GM12878 (cell line): ENCODE data around the gene TMEM212. TPM values are rescaled to one million over a fixed set of nuclear protein-coding genes. Genes with fewer than 3 reads are reported as not detected.
"Not testable (repeated sequence)": the region's sequence is repeated elsewhere in the genome, so short reads cannot be mapped to it uniquely, and the experiment has no call there.

ENCODE experiments used
- ATAC-seq: fragments of 200-7000 bp; cut with Tn5 transposase; 3 replicates; pipeline ENCODE4 v1.9.1; 2020; ENCODE audit warnings: mild to moderate bottlenecking, moderate library complexity
- BruUV-seq: library from RNA; stranded (reverse); fragments of 400-500 nt; replicated peaks from 2 replicates; lab custom pipeline; 2021; lab: Mats Ljungman, UMichigan
- CTCF ChIA-PET: fragments of 300-600 bp; sonication (Branson Sonifier 250); formaldehyde crosslinking; extraction: SDS; loops from one replicate; lab custom pipeline; 2021; ENCODE audit warnings: inconsistent platforms; lab: Yijun Ruan, JAX
- POLR2A ChIA-PET: fragments of 350-600 bp; formaldehyde crosslinking; extraction: SDS; loops from one replicate; lab custom pipeline; 2021; ENCODE audit warnings: inconsistent platforms; lab: Charles Lee
- RAD21 ChIA-PET: fragments of 300-600 bp; sonication (Branson Sonifier 250); formaldehyde crosslinking; loops from one replicate; lab custom pipeline; 2023; ENCODE audit warnings: antibody characterized with exemption; ENCODE audit not compliant: unreplicated experiment; lab: Charles Lee
- SMC1A ChIA-PET: fragments of 300-600 bp; sonication (Branson Sonifier 250); formaldehyde crosslinking; loops from one replicate; lab custom pipeline; 2023; ENCODE audit not compliant: unreplicated experiment, uncharacterized antibody; lab: Charles Lee
- DNase-seq: peaks from one replicate; pipeline ENCODE4 v3.0.0-alpha.2; 2011; ENCODE audit warnings: low read depth, low spot score
- FAIRE-seq: peaks from 3 replicates; lab custom pipeline; 2011; peaks lifted over from hg19 to GRCh38; lab: Jason Lieb, UNC
- H2AFZ ChIP-seq: 2 replicates; pipeline ENCODE4 v1.6.0; 2011; ENCODE audit warnings: low read depth, low read length, control low read depth; ENCODE audit not compliant: control insufficient read depth
- H3K27ac ChIP-seq: 2 replicates; pipeline ENCODE4 v1.5.1; 2011; ENCODE audit warnings: control low read depth; ENCODE audit not compliant: control insufficient read depth, insufficient read depth
- H3K27me3 ChIP-seq, 2 experiments: replicated peaks in 1 of 2; 2 replicates each; pipeline versions ENCODE4 v1.6.0 to v1.6.1; 2011; ENCODE audit warnings: low read length in 1 of 2; ENCODE audit not compliant: control insufficient read depth in 2 of 2, insufficient read depth in 2 of 2
- H3K36me3 ChIP-seq, 2 experiments: 2 replicates each; pipeline ENCODE4 v1.5.1; 2011; ENCODE audit warnings: low read length in 1 of 2; ENCODE audit not compliant: control insufficient read depth in 2 of 2, insufficient read depth in 2 of 2
- H3K4me1 ChIP-seq: 2 replicates; pipeline ENCODE4 v1.6.1; 2011; ENCODE audit warnings: mild to moderate bottlenecking, low read length, moderate library complexity, mixed read lengths; ENCODE audit not compliant: control insufficient read depth, insufficient read depth
- H3K4me2 ChIP-seq: 2 replicates; pipeline ENCODE4 v1.6.0; 2011; ENCODE audit warnings: control low read depth; ENCODE audit not compliant: control insufficient read depth, insufficient read depth
- H3K4me3 ChIP-seq: fragments of 200-600 bp; sonication (generic); 2 replicates; pipeline ENCODE4 v1.5.1; 2016
- H3K79me2 ChIP-seq: 2 replicates; pipeline ENCODE4 v1.6.0; 2011; ENCODE audit warnings: low read length; ENCODE audit not compliant: control insufficient read depth, insufficient read depth
- H3K9ac ChIP-seq: 2 replicates; pipeline ENCODE4 v1.8.0; 2011; ENCODE audit warnings: low read length, control low read depth, mixed read lengths; ENCODE audit not compliant: control insufficient read depth, insufficient read depth
- H3K9me3 ChIP-seq: replicated peaks from 3 replicates; pipeline ENCODE4 v1.5.1; 2011; ENCODE audit warnings: mild to moderate bottlenecking, low read length; ENCODE audit not compliant: control insufficient read depth, insufficient read depth
- H4K20me1 ChIP-seq: 2 replicates; pipeline ENCODE4 v1.6.0; 2011; ENCODE audit not compliant: control insufficient read depth, insufficient read depth
- BCL11A ChIP-seq: IDR thresholded peaks from 2 replicates; pipeline ENCODE4 v1.6.1; 2011; ENCODE audit warnings: low read depth, low read length
- BCL3 ChIP-seq: IDR thresholded peaks from 2 replicates; pipeline ENCODE4 v1.6.1; 2011; ENCODE audit warnings: borderline replicate concordance, low read depth, mild to moderate bottlenecking, moderate library complexity, low read length; ENCODE audit not compliant: insufficient read depth, poor library complexity, severe bottlenecking
- FOS ChIP-seq: IDR thresholded peaks from 3 replicates; pipeline ENCODE4 v1.6.1; 2011; ENCODE audit warnings: borderline replicate concordance; ENCODE audit not compliant: insufficient read length; ENCODE audit errors: extremely low read depth
- KLF5 ChIP-seq: fragments of 450-650 bp; IDR thresholded peaks from 2 replicates; pipeline ENCODE4 v1.6.1; 2014; ENCODE audit warnings: mild to moderate bottlenecking; ENCODE audit not compliant: partially characterized antibody
- NKRF ChIP-seq: fragments of 450-650 bp; conservative IDR thresholded peaks from 2 replicates; pipeline ENCODE4 v1.6.1; 2017; ENCODE audit warnings: mild to moderate bottlenecking, moderate library complexity
- NR2F1 ChIP-seq: fragments of 450-650 bp; conservative IDR thresholded peaks from 2 replicates; pipeline ENCODE4 v1.6.1; 2017; ENCODE audit warnings: mild to moderate bottlenecking
- RB1 ChIP-seq: fragments of 450-650 bp; formaldehyde crosslinking; IDR thresholded peaks from 2 replicates; pipeline ENCODE4 v1.6.1; 2017; ENCODE audit warnings: mild to moderate bottlenecking, borderline replicate concordance
- ZNF384 ChIP-seq: IDR thresholded peaks from 2 replicates; pipeline ENCODE4 v1.6.1; 2012; ENCODE audit warnings: low read depth, mild to moderate bottlenecking, low read length, improper control_type of control experiment, borderline replicate concordance
- ZNF622 ChIP-seq: fragments of 450-650 bp; IDR thresholded peaks from 2 replicates; pipeline ENCODE4 v1.6.1; 2017; ENCODE audit warnings: mild to moderate bottlenecking, inconsistent platforms
- WGBS: methylation state at CpG from one replicate; pipeline ENCODE4 v1.1.6; 2016; ENCODE audit warnings: low lambda C conversion rate; ENCODE audit not compliant: insufficient replicate concordance, insufficient coverage; ENCODE audit errors: missing lambda C conversion rate; 5-methylcytosine and 5-hydroxymethylcytosine counted together
- in situ Hi-C: fragments of 300-500 bp; cut with MboI; formaldehyde crosslinking; loops from 9 replicates; pipeline ENCODE4 v1.14.3; 2018; ENCODE audit warnings: mixed read lengths
- intact Hi-C: fragments of 100-400 bp; cut with micrococcal nuclease; formaldehyde crosslinking; loops from one replicate; pipeline ENCODE4 v1.14.2; 2022; ENCODE audit not compliant: unreplicated experiment
- polyA plus RNA-seq, 11 experiments: library from polyadenylated mRNA; depleted of rRNA in 4 of 11; unstranded in 6 of 11; stranded (reverse) in 5 of 11; fragments of >200 nt; fragmentation: Nextera tagmentation in 4 of 11; fragmentation: Illumina TruSeq in 1 of 11; extraction: Ambion mirVana in 4 of 11; extraction: Trizol in 1 of 11; gene quantifications; 1 replicate in 1 of 11; 2 replicates in 10 of 11; pipeline versions ENCODE4 v1.2.1 to v1.2.3, GENCODE V29; 2011 to 2016; ENCODE audit warnings: inconsistent platforms in 2 of 11, missing spikeins in 2 of 11, low read depth in 1 of 11
- total RNA-seq, 4 experiments: library from RNA; depleted of rRNA in 3 of 4; stranded (reverse); fragments of >200 nt in 3 of 4; fragmentation: Illumina TruSeq in 1 of 4; extraction: Trizol in 1 of 4; gene quantifications; 2 replicates each; pipeline versions ENCODE4 v1.2.1 to v1.2.3, GENCODE V29; 2013 to 2021

Gene TMEM212
- total and polyA plus RNA-seq, 10 of the 15 experiments (the other 5 are each of a cell fraction or from before 2014, with no cell fraction given), result not detected

- TF ChIP-seq NKRF (no peak), NR2F1 (no peak), BCL11A (no peak), ZNF622 (no peak), RB1 (no peak), FOS (no peak), BCL3 (no peak), ZNF384 (no peak), KLF5 (no peak)
Measured at GRCh38 chr3:171904829-171905228, 61.7 kb downstream of the TMEM212 start (continued).

- RAD21 ChIA-PET, BruUV-seq, H3K36me3 ChIP-seq, DNase-seq, H3K4me2 ChIP-seq, FAIRE-seq, H3K9me3 ChIP-seq, H3K27me3 ChIP-seq, H3K79me2 ChIP-seq, H2AFZ ChIP-seq, intact Hi-C loops, ATAC-seq, H3K9ac ChIP-seq, in situ Hi-C loops, H4K20me1 ChIP-seq, H3K27ac ChIP-seq, POLR2A ChIA-PET, H3K4me1 ChIP-seq, H3K4me3 ChIP-seq: not testable (repeated sequence)
- ChIA-PET CTCF (interaction anchor here (0.7 kb wide), 1 partner anchor 426 kb away, joined by 3 read pairs; no protein-coding TSS in a partner anchor), SMC1A (interaction anchor here (1.4 kb wide), 1 partner anchor 13 kb away, joined by 3 read pairs; no protein-coding TSS in a partner anchor)
- 44% methylated on average over 6 of the region's 6 CpGs for WGBS
Measured at GRCh38 chr3:171906503-171906902, 63.4 kb downstream of the TMEM212 start.
